A172 (cell line): ENCODE results near the gene RNF208. TPM values are rescaled to one million over a fixed set of nuclear protein-coding genes. Genes with fewer than 3 reads are reported as not detected.
"Not testable (repeated sequence)": the region's sequence is repeated elsewhere in the genome, so short reads cannot be mapped to it uniquely, and the experiment has no call there.

Source experiments
- DNase-seq: peaks from one replicate; pipeline ENCODE4 v3.0.0-alpha.2; 2015; ENCODE audit warnings: low spot score
- total RNA-seq: library from RNA; depleted of rRNA; stranded (reverse); fragments of >200 nt; shearing (Covaris generic); gene quantifications from 2 replicates; pipeline ENCODE4 v1.2.3, GENCODE V29; 2014

The RNF208 gene
- total RNA-seq, 1 experiment from 2014 or later: 0.09 TPM

DNA sequence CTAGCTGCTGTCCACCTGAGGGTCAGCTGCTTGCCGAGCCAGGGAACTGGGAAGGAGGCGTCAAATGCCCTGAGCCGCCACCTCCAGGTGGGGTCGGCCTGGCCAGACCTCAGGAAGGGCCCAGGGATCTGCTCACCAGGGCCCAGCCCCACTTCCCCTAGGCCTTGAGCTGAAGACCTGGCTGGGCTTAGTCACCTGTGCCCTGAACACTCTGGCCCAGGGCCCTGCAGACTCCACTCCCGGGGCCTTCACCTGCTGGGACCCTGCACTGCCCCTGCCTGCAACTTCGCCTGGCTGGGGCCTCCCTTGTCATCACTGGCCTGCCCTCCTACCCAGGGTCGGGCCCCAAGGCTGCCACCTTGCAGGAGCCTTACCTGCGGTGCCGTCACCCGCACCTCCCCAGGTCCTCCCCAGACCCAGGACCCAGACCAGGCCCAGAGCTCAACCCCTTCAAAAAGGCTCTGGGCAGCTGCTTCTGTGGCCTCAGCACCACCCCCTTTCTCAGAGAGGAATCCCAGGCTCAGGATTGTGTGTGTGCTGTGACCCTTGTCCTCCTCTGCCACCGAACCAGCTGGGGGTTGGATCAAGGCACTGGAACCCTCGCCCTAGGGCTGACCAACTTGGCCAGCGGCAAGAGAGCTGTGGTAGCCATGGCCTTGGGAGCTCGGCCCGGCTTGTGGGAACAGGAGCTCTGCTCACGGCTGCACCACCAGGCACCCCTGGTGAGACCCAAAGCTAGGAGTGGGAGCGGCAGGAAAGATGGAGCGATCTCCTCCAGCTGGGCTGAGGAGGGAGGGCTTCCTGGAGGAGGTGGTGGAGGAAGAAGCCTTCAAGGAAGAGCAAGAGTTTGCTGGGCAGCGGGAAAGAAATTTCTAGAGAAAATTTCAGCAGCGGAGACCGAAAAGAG is 31.9 kb upstream of the RNF208 start:
- DNase-seq: peak; percentile 35

DNA sequence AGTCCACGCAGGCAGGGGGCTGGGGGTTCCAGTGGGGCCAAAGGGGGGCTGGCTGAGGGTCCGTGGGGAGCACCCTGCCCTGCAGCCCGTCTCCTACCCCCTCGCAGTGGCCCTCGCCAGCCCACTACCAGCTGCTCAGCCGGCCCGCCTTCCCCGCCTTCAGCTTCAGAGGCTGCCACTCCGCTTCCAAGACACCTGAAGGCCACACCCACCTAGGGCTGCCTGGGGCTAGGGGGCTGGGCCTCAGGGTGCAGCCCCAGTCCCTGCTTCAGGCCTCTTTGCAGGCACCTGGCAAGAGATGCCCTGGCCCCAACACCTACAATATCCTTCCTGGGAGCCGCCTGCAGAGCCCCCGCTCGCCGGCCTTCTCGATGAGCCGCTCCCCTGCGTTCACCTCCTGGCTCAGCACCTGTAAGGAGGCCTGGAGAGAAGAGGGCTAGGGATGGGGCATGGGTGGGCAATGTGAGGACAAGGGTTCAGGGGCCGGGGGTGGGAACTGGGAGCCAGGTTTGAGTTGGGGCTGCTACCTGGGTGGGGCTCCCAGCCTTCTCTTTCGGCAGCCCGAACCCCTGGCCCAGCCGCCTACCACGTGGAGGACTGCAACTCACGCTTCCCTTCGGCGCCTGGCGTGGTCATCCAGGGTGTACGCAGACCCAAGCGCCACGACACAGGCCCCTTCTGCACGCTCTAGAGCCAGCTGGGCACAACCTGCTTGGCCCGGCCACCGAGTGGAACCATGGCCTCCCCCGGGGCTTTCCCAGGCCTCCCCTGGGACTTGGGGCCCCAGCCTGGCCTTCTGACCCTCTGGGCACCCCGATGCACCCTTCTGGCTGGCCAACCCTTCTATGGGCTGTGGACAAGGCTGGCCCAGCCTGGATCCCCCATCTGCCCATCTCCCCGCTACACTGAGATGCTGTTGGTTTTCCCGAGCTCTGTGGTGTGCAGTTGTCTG is 30.8 kb upstream of the RNF208 start:
- no peak for DNase-seq

DNA sequence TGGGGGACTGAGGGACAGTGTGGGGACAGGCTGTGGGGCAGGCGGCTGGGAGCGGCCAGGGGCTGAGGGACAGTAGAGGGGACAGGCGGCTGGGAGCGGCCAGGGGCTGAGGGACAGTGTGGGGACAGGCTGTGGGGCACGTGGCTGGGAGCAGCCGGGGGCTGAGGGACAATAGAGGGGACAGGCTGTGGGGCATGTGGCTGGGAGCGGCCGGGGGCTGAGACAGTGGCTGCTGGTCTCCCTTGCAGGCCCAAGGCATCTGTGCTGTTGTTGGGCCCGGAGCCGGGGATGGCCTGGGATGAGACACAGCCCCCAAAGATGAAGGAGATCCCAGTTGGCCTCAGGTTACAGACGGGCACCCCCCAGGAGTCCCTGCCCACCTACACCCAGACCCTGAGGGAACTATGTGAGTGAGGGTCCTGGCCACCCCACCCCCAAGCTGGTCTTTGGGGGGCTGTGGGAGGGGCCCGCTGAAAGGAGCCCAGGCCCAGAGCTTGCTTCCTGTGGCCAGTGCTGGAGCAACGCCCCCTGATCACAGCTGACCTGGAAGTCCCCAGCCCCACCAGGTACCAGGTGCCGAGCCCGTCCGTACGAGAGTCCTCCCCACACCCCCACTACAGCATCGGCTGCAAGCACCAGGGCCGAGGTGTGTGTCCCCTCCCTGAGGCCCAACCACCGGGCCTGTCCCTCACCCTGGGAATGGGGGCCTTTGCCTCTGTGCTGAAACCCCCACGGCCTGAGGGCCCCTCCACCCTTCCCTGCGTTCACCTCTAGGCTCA is 29.6 kb upstream of the RNF208 start:
- no peak for DNase-seq

DNA sequence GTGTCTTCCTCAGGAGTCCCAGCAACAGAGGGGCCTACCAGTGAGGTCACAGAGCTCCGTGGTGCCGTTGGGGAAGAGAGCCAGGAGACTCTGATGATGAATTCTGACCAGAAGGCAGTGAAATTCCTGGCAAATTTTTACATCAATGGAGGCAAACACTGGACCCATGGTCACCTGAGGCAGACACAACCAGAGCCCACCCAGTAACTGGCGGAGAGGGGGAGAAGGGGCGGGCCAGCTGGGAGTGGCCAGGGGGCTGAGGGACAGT is 29.1 kb upstream of the RNF208 start, which contains the start of gene STPG3:
Gene STPG3, plus strand, starts transcription at position 93 of the 268 bp plus-strand sequence. Its CDS starts 1 bp downstream, at position 94.
- DNase-seq: no peak

DNA sequence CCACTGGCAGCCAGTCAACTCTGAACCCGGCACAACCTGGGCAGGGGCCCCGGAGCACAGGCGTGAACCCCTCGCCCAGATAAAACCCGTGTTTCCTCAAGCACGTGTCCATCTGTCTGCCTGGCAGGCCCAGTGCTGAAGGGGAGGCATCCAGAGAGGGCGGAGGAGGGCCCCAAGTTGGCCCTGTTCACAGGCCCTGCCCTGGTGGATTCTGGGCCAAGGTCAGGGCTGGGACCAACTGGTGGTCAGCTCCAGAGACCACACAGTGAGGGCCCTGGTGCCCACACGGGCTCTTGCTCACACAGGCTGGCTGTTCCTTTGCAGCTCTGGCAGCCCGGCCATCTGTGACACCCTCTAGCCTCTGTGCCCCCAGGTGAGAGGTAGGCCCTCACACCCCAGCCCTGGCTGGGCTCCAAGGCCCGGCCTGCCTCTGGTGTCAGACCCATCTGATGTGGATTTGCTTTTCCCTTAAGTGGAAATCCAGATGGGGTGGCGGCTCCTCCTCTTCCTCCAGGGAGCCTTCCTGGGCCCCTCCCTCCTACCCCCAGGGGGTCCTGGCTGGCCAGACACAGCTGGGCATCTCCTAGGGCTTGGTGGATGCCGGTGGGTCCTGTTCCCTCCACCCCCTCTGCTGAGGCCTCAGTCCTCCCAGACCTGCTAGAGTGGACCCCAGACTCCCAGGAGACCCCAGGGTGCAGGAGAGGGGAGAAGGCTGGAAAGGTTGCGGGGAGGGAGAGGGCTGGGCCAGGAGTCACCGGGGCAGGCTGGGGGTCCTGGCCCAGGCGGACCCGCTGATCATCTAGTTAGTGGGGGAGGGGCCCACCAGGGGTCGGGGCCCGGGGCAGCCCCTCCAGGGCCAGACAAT is 28.5 kb upstream of the RNF208 start:
- DNase-seq: no peak

DNA sequence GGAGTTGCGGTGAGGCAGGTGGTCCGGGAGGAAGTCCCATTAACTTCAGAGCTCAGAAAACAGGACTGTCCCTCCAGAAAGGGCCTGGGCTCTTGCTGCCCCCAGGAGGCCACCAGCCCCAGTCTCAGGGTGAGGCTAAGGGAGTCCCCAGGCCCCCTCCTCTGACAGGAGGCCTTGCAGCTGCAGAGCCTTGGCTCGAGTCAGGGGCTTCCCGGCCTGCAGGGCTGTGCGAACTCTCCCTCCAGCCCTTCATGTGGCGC is 25.8 kb upstream of the RNF208 start:
- DNase-seq: no peak

DNA sequence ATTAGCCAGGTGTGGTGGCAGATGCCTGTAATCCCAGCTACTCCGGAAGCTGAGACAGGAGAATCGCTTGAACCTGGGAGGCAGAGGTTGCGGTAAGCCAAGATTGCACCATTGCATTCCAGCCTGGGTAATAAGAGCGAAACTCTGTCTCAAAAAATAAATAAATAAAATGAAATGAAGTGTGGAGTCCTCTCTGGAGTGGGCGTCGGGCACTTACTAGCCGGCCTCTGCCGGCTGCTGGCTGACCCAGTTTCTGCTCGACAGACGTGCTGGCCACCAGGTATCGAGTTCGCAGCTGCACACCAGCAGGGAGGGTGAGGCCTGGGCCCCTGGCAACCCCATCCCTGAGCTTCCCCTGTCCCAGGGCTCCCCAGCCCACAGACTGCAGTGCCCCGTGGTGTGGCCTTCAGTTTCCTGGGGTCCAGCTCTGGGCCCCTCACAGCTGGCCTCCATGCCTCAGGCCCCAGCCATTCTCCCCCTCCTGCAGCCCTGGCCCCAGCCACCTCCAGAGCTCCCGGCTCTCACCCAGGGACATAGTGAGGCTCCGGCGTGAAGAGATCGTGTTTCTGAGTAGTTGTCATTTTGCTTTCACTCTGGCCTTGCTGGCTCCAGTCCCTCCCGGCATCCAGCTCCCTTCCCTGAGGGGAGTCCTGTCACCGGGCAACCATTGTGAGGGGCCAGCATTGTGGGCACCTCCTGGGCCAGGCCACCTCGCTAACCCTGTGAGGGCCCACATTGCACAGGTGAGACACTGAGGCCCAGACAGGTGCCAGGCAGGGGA is 25.3 kb upstream of the RNF208 start:
- DNase-seq: no peak

DNA sequence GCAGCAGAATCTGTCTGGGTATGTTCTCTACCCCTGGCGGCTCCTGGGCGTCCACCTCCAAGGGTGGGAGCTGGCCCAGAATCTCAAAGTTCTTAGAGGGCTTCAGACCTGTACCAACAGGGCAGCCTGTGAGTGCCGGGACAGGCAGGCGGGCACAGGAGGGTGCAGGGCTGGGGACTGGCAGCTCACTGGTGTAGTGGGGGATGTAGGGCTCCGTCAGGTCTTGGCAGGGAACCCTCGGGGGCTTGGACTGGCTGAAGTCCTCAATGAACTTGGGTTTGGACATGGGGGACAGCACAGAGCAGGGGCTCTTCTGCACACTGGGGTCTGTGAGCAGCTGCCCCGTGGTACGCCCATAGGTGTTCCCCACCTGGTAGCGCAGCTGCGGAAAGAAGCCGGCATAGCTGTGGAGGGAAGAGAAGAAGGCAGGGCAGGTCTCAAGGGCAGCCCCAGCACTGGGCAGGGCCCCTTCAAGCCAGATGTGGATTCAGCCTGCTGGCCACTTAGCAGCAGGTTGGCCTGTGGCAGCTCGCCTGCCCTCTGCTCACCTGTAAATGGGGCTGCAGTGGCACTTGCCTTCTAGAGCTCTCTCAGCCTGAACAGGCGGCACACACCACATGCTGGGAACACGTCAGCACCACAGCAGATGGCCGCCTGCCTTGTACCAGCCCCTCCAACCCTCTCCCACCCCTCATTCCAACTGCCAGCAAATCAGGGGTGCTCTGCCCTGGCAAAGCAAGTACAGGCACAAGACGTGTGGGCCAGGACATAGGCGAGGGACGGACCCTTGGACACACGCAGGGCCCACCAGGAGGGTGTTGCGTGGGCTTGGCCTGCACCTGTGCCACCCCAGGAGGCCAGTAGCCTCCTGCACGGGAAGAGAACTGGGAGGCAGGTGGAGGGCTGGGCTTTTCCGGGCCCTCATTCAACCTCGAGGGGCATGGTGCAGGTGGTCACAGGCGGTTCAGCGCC is 23.7 kb upstream of the RNF208 start:
- no peak for DNase-seq

DNA sequence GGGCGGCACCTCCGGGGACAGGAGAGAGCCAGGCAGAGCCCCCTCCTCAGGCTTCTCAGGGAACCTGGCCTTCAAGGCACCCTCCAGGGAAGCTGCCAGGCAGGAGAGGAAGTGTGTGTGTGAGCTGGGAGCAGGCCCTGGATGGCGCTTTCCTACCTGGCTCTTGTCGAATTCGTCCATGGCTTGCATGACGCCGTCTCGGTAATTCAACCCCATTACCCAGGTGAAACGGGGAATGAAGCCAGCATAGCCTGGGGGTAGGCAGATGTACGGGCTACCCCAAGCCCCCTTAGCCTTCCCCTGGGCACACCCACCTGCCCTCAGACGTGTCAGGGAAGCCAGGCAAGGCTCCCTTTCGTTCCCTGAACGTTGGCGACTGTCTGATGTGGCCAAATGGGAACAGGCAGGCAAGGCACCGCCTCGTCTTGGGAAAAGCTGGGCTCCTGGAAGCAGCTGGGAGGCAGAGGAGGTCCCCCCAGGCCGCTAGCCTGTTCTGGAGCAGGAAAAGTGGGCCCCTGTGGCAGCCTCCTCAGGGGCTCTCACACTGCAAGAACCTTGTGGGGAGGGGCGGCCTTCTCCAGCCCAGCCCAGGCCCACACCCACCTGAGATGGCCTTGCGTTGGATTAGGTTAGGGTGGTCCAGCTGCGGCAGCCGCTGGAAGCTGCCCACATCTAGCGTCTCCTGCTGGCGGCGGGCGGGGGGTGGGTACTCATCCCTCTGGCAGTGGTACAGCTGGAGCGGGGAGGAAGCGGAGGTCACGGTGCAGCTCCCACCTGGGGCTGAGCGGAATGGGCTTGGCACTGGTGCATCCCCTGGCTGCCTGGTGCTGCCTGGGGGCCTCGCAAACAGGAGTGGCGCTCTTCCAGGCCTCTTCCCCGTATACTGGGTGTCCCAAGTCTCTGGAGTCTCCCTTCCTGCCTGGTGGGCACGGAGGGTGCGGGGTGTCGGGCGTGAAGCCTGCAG is 22.7 kb upstream of the RNF208 start:
- DNase-seq: no peak

DNA sequence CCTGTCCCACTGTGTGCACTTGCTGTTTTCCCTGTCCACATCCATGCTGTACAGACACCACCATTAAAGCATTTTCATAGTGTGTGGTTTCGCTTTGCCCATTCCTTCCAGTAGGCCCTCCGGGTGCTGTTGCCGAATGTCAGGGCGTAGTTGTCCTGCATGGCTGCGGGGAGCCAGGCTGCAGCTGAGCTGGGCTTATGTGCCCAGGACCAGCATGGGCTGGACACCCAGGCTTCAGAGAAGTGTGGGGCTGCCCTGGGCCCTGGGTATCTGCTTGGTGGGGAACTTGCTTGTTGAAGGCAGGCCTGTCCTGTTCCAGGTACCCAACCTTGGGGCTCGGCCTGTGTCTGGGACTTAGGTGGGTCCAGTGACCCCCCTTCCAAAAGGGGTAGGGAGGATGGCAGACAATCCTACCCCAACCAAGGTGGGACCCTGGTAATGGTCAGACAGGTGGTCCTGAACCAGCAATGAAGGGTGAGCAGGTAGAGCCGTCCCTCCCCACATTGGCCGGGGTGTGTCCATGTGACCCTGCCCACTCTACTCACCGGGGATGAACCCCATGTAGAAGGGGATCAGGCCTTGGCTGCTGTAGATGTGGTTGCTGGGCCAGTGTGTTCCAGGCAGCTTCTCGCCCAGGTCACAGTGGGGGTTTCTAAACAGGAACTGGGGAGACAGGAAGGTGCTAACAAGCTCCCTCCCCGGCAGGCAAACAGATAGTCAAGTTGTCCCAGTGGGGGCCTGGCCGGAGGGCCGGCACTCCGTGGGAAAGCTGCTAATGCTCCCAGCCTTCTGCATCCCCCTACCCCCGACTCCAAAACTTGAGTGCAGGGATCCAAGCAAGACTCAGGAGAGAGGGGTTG is 21.8 kb upstream of the RNF208 start:
- DNase-seq: no peak

DNA sequence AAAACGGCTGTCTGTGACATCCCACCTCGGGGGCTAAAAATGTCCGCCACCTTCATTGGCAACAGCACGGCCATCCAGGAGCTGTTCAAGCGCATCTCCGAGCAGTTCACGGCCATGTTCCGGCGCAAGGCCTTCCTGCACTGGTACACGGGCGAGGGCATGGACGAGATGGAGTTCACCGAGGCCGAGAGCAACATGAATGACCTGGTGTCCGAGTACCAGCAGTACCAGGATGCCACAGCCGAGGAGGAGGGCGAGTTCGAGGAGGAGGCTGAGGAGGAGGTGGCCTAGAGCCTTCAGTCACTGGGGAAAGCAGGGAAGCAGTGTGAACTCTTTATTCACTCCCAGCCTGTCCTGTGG is 21.2 kb upstream of the RNF208 start:
- not testable (repeated sequence) for DNase-seq

DNA sequence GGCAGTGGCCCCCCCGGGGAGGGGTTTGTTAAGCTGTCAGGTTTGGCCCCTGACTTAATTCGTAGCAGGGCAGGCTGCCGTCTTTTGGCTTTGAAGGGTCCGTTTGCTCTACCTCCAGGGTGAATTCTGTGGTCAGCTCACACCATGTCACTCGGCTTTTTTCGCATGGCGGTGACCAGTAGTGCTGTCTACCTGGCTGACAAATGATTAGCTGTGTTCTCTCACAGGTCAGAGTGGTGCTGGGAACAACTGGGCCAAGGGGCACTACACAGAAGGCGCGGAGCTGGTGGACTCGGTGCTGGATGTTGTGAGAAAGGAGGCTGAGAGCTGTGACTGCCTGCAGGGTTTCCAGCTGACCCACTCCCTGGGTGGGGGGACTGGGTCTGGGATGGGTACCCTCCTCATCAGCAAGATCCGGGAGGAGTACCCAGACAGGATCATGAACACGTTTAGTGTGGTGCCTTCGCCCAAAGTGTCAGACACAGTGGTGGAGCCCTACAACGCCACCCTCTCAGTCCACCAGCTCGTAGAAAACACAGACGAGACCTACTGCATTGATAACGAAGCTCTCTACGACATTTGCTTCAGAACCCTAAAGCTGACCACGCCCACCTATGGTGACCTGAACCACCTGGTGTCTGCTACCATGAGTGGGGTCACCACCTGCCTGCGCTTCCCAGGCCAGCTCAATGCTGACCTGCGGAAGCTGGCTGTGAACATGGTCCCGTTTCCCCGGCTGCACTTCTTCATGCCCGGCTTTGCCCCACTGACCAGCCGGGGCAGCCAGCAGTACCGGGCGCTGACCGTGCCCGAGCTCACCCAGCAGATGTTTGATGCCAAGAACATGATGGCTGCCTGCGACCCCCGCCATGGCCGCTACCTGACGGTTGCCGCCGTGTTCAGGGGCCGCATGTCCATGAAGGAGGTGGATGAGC is 20.5 kb upstream of the RNF208 start:
- no peak for DNase-seq

DNA sequence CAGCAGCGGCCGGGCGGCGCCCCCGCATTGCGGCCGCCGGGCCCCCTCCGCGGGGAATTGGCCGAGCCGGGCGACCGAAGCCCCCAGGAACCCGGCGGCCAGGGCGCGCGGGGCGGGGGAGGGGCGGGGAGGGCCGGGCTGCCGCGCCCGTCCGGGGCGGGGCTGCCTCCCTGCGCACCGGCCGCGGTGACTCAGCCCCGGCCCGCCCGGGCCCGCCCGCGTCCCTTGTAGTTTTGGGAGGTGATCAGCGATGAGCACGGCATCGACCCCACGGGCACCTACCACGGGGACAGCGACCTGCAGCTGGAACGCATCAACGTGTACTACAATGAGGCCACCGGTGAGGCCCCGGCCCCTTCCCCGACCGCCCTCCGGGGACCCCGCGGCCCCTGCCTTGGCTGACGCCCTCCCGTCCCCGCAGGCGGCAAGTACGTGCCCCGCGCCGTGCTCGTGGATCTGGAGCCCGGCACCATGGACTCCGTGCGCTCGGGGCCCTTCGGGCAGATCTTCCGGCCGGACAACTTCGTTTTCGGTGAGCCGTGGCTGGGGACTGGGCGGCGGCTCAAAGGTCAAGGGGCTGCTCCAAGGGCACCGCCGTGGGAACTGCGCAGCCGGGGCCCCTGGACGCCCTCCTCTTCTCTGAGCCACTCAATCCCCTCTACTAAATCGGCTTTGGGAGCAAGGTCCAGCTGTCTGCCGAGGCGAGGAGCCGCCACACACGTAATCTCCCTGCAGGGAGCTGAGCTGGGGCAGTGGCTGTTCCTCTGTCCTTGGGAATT is 19.6 kb upstream of the RNF208 start:
- no peak for DNase-seq

DNA sequence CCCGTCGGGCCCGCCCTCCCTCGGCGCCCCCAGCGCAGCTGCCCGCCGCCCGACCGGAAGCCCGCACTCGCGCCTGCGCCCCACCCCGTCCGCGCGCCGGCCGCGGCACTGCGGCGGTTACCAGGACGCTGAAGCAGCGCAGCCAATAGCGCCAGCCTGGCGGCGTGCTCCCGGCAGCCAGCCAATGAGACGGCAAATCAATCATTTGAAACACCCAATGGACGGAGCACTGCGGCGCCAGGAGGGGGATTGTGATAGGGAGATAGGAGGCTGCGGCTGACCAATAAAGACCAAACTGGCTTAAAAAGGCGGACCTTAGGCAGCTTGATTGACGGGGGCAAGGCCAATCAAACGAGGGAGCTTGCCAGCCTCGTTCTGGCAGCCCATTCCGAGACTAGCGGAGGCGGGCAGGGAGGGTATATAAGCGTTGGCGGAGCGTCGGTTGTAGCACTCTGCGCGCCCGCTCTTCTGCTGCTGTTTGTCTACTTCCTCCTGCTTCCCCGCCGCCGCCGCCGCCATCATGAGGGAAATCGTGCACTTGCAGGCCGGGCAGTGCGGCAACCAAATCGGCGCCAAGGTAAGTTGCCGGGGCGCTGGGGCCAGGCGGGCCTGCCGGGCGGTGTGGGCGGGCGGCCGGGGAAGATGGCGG is 18.9 kb upstream of the RNF208 start, which contains the start of gene TUBB4B:
Gene TUBB4B, plus strand, starts transcription at position 447 of the 649 bp plus-strand sequence. Its CDS starts 74 bp downstream, at position 521.
- peak; percentile 100 for DNase-seq
